H9 (cell line): ENCODE data around the gene RLN3. TPM values are rescaled to one million over a fixed set of nuclear protein-coding genes. Genes with fewer than 3 reads are reported as not detected.

Experiments used
- DNase-seq: peaks from one replicate; pipeline ENCODE4 v3.0.0-alpha.2; 2017
- H2AFZ ChIP-seq: one replicate; pipeline ENCODE4 v1.6.1; 2013; ENCODE audit warnings: mild to moderate bottlenecking, low read length, control low read depth, moderate library complexity
- H2AK5ac ChIP-seq: 2 replicates; pipeline ENCODE4 v1.6.1; 2013; ENCODE audit warnings: low read length, control low read depth, mixed read lengths; ENCODE audit not compliant: insufficient read length
- H2BK120ac ChIP-seq: one replicate; pipeline ENCODE4 v1.6.1; 2013; ENCODE audit warnings: low read depth, mild to moderate bottlenecking, low read length, control low read depth, inconsistent platforms; ENCODE audit not compliant: poor library complexity, severe bottlenecking
- H2BK12ac ChIP-seq: 2 replicates; pipeline ENCODE4 v1.6.1; 2013; ENCODE audit warnings: low read length, control low read depth, mixed read lengths, low read depth; ENCODE audit not compliant: insufficient read length
- H2BK15ac ChIP-seq: 2 replicates; pipeline ENCODE4 v1.6.1; 2013; ENCODE audit warnings: low read depth, low read length, control low read depth
- H2BK20ac ChIP-seq: one replicate; pipeline ENCODE4 v1.6.1; 2013; ENCODE audit warnings: low read depth, mild to moderate bottlenecking, low read length, control low read depth, inconsistent platforms; ENCODE audit not compliant: poor library complexity, severe bottlenecking
- H2BK5ac ChIP-seq: 2 replicates; pipeline ENCODE4 v1.6.1; 2013; ENCODE audit warnings: low read length, control low read depth, mixed read lengths; ENCODE audit not compliant: insufficient read length
- H3K14ac ChIP-seq: 2 replicates; pipeline ENCODE4 v1.6.1; 2013; ENCODE audit warnings: low read length, control low read depth; ENCODE audit not compliant: insufficient read depth
- H3K18ac ChIP-seq: 2 replicates; pipeline ENCODE4 v1.6.1; 2013; ENCODE audit warnings: low read depth, mild to moderate bottlenecking, mixed read lengths, low read length, control low read depth; ENCODE audit not compliant: insufficient read length
- H3K23ac ChIP-seq: 2 replicates; pipeline ENCODE4 v1.6.1; 2013; ENCODE audit warnings: low read length, control low read depth, mixed read lengths, low read depth; ENCODE audit not compliant: insufficient read length
- H3K23me2 ChIP-seq: 2 replicates; pipeline ENCODE4 v1.6.1; 2013; ENCODE audit warnings: low read depth, mild to moderate bottlenecking, mixed read lengths, low read length, control low read depth; ENCODE audit not compliant: insufficient read length, poor library complexity, severe bottlenecking
- H3K27ac ChIP-seq: 2 replicates; pipeline ENCODE4 v1.5.1; 2013; ENCODE audit warnings: low read length, control low read depth, mixed read lengths, low read depth; ENCODE audit not compliant: insufficient read length
- H3K27me3 ChIP-seq: 2 replicates; pipeline ENCODE4 v1.6.1; 2013; ENCODE audit warnings: low read length, control low read depth, inconsistent platforms; ENCODE audit not compliant: insufficient read depth
- H3K4ac ChIP-seq: 2 replicates; pipeline ENCODE4 v1.6.1; 2013; ENCODE audit warnings: low read depth, mild to moderate bottlenecking, control low read depth, inconsistent platforms, low read length, moderate library complexity
- H3K4me1 ChIP-seq: 2 replicates; pipeline ENCODE4 v1.6.1; 2013; ENCODE audit warnings: low read length, control low read depth, inconsistent platforms; ENCODE audit not compliant: insufficient read depth
- H3K4me2 ChIP-seq: 2 replicates; pipeline ENCODE4 v1.6.1; 2013; ENCODE audit warnings: low read length, control low read depth, mixed read lengths; ENCODE audit not compliant: insufficient read length, insufficient read depth
- H3K56ac ChIP-seq: 2 replicates; pipeline ENCODE4 v1.6.1; 2013; ENCODE audit warnings: low read depth, mild to moderate bottlenecking, mixed read lengths, low read length, control low read depth; ENCODE audit not compliant: insufficient read length
- H3K79me1 ChIP-seq: 2 replicates; pipeline ENCODE4 v1.6.1; 2013; ENCODE audit warnings: low read depth, mild to moderate bottlenecking, moderate library complexity, low read length, control low read depth, inconsistent platforms; ENCODE audit not compliant: insufficient read depth, poor library complexity, severe bottlenecking
- H3K79me2 ChIP-seq: 2 replicates; pipeline ENCODE4 v1.6.1; 2013; ENCODE audit warnings: low read length, control low read depth, inconsistent platforms; ENCODE audit not compliant: insufficient read depth
- H3K9ac ChIP-seq: 2 replicates; pipeline ENCODE4 v1.6.1; 2013; ENCODE audit warnings: low read length, control low read depth, mixed read lengths; ENCODE audit not compliant: insufficient read length; ENCODE audit errors: extremely low read depth
- H3K9me3 ChIP-seq: one replicate; pipeline ENCODE4 v1.6.1; 2013; ENCODE audit warnings: low read depth, low read length, inconsistent platforms; ENCODE audit not compliant: control insufficient read depth
- H3T11ph ChIP-seq: one replicate; pipeline ENCODE4 v1.6.1; 2013; ENCODE audit warnings: mild to moderate bottlenecking, low read length, control low read depth, inconsistent platforms
- H4K20me1 ChIP-seq: one replicate; pipeline ENCODE4 v1.6.1; 2013; ENCODE audit not compliant: control insufficient read depth, insufficient read length, insufficient read depth
- H4K5ac ChIP-seq: 2 replicates; pipeline ENCODE4 v1.6.1; 2013; ENCODE audit warnings: low read depth, mild to moderate bottlenecking, mixed read lengths, low read length, control low read depth; ENCODE audit not compliant: insufficient read length
- H4K8ac ChIP-seq: replicated peaks from 2 replicates; pipeline ENCODE4 v1.6.1; 2013; ENCODE audit warnings: low read length, control low read depth, mixed read lengths, low read depth; ENCODE audit not compliant: insufficient read length
- H4K91ac ChIP-seq: 2 replicates; pipeline ENCODE4 v1.6.1; 2013; ENCODE audit warnings: low read depth, mild to moderate bottlenecking, moderate library complexity, mixed read lengths, low read length, control low read depth; ENCODE audit not compliant: insufficient read length
- H3K27ac Mint-ChIP-seq, 3 experiments: 2 replicates in 2 of 3; 3 replicates in 1 of 3; pipeline ENCODE4 v1.8.0; 2020 to 2021; ENCODE audit warnings: mixed read lengths in 3 of 3, mild to moderate bottlenecking in 1 of 3, moderate library complexity in 1 of 3
- H3K27me3 Mint-ChIP-seq: 2 replicates; pipeline ENCODE4 v1.8.0; 2021; ENCODE audit warnings: low read depth, mild to moderate bottlenecking, moderate library complexity, mixed read lengths
- H3K36me3 Mint-ChIP-seq, 3 experiments: 2 replicates in 2 of 3; 3 replicates in 1 of 3; pipeline ENCODE4 v1.8.0; 2020 to 2021; ENCODE audit warnings: low read depth in 3 of 3, mixed read lengths in 3 of 3; ENCODE audit not compliant: insufficient read depth in 1 of 3
- H3K4me1 Mint-ChIP-seq, 2 experiments: 2 replicates each; pipeline ENCODE4 v1.8.0; 2020; ENCODE audit warnings: mixed read lengths in 2 of 2
- H3K4me3 Mint-ChIP-seq, 2 experiments: 2 replicates in 1 of 2; 3 replicates in 1 of 2; pipeline ENCODE4 v1.8.0; 2020 to 2021; ENCODE audit warnings: mild to moderate bottlenecking in 2 of 2, mixed read lengths in 2 of 2, moderate library complexity in 1 of 2
- H3K9me3 Mint-ChIP-seq, 2 experiments: 2 replicates in 1 of 2; 3 replicates in 1 of 2; pipeline ENCODE4 v1.8.0; 2020; ENCODE audit warnings: mild to moderate bottlenecking in 2 of 2, mixed read lengths in 2 of 2, moderate library complexity in 1 of 2
- WGBS: extraction: QIAGEN DNeasy Blood & Tissue Kit; methylation state at CpG from one replicate; pipeline ENCODE4 v1.1.7; 2013; ENCODE audit warnings: missing lambda C conversion rate, low lambda C conversion rate, mixed read lengths; ENCODE audit not compliant: insufficient read length; ENCODE audit errors: extremely low coverage; 5-methylcytosine and 5-hydroxymethylcytosine counted together
- total RNA-seq: library from RNA; stranded (reverse); gene quantifications from 2 replicates; pipeline ENCODE4 v1.2.1, GENCODE V29; 2021
- TF ChIP-seq, protein P1 (sequence below): fragments of 200-600 bp; sonication (generic); conservative IDR thresholded peaks from 3 replicates; pipeline ENCODE4 v1.8.0; 2021; ENCODE audit warnings: antibody characterized with exemption, mild to moderate bottlenecking

RLN3 gene
- total RNA-seq, 1 experiment from 2014 or later: not detected

- Histone ChIP-seq H3K9ac (no peak overlapping the region), H2BK20ac (no peak overlapping the region), H2AFZ (no peak overlapping the region), H2BK5ac (no peak overlapping the region), H3K56ac (no peak overlapping the region), H2AK5ac (no peak overlapping the region), H3T11ph (no peak overlapping the region), H2BK15ac (no peak overlapping the region), H4K8ac (no peak overlapping the region), H4K5ac (no peak overlapping the region), H3K4me1 (no peaks in the 10 kb centered on the region; the same call in 1 of the 2 replicates), H3K27me3 (peaks cover 8% of the 10 kb centered on the region), H4K20me1 (no peaks in the 10 kb centered on the region), H3K79me1 (no peaks in the 10 kb centered on the region), H4K91ac (no peak overlapping the region), H3K4me2 (no peak overlapping the region), H2BK120ac (no peak overlapping the region), H3K18ac (no peak overlapping the region), H3K23me2 (peaks cover 6% of the 10 kb centered on the region), H3K79me2 (no peaks in the 10 kb centered on the region), H3K9me3 (no peaks in the 10 kb centered on the region), H2BK12ac (no peak overlapping the region), H3K27ac (no peak overlapping the region), H3K4ac (no peak overlapping the region), H3K23ac (no peak overlapping the region), H3K14ac (no peak overlapping the region)
- no CpG with 5 or more reads among the region's 9 CpGs for WGBS
- H3K27me3 Mint-ChIP-seq: peaks cover 43% of the 10 kb centered on the region
- no peaks in the 10 kb centered on the region for H3K36me3 Mint-ChIP-seq
- no peak overlapping the region for H3K4me3 Mint-ChIP-seq
- H3K4me1 Mint-ChIP-seq: peaks cover 9 to 23% of the 10 kb centered on the region in 2 experiments
- H3K9me3 Mint-ChIP-seq: no peaks in the 10 kb centered on the region; a peak in 1 of 5 replicates
- TF ChIP-seq, protein P1, sequence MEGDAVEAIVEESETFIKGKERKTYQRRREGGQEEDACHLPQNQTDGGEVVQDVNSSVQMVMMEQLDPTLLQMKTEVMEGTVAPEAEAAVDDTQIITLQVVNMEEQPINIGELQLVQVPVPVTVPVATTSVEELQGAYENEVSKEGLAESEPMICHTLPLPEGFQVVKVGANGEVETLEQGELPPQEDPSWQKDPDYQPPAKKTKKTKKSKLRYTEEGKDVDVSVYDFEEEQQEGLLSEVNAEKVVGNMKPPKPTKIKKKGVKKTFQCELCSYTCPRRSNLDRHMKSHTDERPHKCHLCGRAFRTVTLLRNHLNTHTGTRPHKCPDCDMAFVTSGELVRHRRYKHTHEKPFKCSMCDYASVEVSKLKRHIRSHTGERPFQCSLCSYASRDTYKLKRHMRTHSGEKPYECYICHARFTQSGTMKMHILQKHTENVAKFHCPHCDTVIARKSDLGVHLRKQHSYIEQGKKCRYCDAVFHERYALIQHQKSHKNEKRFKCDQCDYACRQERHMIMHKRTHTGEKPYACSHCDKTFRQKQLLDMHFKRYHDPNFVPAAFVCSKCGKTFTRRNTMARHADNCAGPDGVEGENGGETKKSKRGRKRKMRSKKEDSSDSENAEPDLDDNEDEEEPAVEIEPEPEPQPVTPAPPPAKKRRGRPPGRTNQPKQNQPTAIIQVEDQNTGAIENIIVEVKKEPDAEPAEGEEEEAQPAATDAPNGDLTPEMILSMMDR: no peak
- DNase-seq: no peak
- no peak overlapping the region; a peak in 1 of 7 replicates for H3K27ac Mint-ChIP-seq
Observed at GRCh38 chr19:14061081-14061749, 33.3 kb downstream of the RLN3 start.
